ENCODE results near the gene CD34.

The CD34 gene

DNA sequence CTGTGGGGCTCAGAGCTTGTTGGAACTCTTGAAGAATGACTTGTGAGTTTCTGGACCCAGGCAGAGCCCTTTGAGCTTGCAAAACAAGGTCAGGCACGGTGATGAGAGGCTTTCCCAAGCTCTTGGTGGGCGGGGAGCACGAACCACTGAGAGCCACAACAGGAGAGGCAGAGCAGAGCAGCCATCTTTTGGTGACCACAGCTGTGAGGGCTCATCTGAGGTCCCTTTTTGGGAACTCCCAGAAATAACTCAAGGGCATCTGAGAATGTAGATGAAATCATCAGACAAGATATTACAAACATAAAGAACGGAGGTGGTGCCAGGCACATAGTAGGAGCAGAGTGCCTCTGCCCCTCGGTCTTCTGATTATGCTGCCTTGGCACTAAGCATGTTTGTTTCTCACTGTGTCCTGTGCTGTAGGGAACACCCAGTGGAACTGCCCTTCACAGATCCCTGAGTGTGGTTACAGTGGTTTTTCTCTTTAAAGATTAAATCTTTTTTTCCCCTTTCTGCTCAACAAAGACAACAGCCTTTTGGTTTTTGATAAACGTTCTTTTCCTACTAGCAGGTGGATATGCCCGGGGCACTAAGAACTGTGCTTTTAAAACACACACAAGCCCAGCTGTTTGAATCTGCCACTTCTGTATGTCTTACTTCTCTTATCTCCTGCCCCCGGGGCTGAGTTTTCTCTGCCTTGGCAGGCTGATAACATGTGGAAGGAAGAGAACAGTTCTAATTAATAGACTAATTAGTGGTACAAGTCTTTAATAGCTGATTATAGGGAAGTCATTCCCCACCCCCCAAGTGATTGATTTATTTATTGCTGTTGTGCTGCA is 37.7 kb downstream of the CD34 start:
- DNase-seq (ENCODE audit: low read depth), result no peak

DNA sequence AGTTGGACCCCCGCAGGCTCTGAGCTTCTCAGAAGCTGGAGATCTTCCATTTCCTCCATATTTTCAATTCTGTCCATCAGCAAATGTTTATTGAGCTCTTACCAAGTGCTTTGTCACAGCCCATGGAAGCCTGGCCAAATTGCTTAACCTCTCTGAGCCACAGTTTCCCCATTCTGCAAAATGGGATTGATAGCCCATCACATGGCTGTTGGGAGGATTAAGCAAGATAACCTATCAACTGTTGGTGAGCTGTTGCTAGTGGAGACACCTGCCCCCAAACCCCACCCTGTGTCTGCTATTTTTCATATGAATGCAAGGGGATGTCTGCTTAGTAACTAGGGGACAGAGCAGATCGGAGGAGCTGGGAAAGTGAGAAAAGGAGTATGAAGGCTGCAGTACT is 38.3 kb downstream of the CD34 start:
- no peak for DNase-seq (ENCODE audit: low read depth)

DNA sequence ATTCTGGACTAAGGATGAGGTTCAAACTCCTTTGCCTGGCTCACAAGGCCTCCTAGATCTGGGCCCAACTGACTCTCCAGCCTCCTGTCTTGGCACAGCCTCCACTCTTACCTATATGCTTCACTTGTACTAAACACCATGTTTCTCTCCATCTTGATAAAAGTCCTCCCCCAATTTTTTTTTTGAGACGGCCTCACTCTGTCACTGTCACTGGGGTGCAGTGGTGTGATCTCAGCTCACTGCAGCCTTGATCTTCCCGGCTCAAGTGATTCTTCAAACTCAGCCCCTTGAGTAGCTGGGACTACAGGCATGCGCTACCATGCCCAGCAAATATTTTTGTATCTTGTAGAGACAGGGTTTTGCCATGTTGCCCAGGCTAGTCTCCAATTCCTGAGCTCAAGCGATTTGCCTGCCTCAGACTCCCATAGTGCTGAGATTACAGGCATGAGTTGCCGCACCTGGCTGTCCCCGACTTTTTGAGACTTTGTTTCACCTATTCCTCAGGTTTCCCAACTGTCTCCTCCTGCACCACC is 39.7 kb downstream of the CD34 start:
- DNase-seq (ENCODE audit: low read depth), result no peak

DNA sequence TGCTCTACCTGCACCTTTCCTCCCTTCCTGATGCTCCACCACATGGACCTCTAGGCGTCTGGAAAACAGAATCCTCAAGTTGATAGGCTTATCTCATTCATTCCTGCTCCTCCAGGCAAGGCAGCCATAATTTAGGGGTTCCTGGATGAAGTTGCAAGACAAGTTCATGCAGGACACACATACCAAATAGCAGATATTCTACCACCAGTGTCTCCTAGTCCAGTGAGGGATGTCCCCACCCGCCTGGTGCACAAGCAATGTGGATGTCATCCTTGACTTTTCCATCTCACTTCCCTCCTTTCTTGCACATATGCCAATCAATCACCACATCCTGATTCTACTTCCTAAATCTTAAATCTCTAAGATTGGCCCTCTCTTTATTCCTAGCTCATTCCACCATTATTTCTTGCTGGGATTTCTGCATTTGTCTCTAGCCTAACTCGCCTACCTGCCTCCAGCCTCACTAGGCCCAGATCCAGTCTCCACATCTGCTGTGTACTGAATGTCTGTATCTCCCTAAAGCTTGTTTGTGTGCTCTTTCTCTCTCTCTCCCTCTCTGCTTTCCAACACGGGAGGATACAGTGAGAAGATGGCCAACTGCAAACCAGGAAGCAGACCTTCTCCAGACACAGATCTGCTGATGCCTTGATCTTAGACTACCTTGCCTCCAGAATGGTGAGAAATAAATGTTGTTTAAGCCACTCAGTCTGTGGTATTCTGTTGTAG is 40.5 kb downstream of the CD34 start:
- no peak for DNase-seq (ENCODE audit: low read depth)

DNA sequence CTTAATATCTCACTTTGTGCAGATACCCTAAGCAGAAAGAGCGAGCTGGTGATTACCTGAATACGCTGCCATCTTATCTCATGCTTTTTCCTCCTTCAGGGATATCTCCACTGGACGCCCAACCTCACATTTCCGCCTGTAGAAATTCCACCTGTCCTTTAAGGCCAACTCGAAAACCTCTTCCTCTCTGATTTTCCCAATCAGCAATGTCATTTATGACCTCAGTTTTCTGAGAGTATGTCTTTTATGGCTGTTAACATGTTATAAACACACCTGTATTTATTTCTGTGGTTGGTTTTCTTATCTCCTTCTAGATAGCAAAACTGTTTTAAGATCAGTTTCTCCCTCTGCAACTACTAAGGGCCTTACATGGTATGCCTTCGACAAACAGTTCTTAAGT is 41.1 kb downstream of the CD34 start:
- DNase-seq (ENCODE audit: low read depth), result no peak

DNA sequence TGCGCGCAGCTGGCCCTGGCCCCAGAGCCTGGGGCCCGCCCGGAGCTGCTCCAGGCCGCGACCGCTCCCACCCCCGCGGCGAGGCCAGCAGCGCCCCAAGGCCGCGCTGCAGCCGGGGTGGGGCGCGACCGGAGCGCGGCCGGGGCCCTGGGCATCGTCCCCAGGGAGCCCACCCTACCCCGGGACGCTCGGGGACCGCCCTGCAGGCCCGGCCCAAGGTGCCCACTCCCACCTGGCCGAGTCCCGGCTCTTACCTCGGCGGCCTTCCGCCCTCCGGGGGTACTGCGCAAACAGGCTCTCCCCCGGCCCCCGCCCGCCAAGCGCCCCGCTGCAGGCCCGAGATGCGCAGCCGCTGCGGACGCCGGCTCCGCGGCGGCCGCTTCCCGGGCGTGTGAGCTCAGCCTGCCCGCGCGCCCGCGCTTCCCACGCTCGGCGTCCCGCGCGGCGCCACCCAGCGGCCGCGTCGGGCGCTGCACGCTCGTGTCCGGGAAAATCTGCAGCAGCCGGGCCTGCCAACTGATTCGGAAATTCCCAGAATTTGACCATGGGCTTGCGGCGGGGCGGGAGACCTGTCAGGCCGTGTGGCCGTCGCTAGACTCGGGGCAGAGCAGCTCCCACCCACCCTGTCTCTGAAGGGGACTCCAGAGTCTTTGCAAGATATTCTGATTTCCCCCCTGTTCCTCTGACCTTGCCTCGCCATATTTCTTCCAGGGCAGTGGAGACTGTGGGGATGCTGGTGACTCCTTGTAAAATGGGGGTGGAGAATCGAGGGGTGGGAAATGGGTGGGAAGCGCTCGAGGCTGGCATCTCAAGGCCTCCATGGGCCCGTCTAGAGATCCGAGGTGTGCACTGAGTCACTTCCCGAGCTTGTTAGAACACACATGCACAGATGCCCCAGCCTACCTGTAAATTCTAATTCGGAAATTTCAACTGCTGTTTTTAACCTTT is 41.9 kb downstream of the CD34 start:
- DNase-seq (ENCODE audit: low read depth), result peak; percentile 57

DNA sequence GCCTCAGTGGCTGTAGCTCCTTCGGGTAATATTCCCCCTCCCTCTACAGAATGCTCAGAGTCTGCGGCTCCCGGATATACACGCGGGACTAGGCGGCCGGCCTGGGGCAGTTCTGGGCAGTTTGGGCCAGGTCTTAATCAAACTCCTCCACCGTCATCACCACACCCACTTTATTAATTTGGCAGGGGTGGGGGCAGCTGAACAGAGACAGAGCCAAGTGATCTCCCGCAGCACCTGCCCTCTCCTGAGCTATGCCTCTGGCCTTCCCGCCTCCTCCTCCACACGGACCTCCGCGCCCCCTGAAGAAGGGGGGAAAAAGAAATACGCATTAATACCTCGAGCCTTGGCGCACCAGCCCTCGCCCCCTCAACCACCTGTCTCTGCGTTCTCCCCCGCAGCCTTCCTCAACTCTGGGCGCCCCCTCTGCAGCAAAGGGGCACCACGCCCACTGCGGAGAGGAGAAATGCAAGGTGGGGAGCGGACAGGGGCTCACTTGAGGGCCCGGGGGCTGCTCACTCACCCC is 42.6 kb downstream of the CD34 start:
- no peak for DNase-seq (ENCODE audit: low read depth)

DNA sequence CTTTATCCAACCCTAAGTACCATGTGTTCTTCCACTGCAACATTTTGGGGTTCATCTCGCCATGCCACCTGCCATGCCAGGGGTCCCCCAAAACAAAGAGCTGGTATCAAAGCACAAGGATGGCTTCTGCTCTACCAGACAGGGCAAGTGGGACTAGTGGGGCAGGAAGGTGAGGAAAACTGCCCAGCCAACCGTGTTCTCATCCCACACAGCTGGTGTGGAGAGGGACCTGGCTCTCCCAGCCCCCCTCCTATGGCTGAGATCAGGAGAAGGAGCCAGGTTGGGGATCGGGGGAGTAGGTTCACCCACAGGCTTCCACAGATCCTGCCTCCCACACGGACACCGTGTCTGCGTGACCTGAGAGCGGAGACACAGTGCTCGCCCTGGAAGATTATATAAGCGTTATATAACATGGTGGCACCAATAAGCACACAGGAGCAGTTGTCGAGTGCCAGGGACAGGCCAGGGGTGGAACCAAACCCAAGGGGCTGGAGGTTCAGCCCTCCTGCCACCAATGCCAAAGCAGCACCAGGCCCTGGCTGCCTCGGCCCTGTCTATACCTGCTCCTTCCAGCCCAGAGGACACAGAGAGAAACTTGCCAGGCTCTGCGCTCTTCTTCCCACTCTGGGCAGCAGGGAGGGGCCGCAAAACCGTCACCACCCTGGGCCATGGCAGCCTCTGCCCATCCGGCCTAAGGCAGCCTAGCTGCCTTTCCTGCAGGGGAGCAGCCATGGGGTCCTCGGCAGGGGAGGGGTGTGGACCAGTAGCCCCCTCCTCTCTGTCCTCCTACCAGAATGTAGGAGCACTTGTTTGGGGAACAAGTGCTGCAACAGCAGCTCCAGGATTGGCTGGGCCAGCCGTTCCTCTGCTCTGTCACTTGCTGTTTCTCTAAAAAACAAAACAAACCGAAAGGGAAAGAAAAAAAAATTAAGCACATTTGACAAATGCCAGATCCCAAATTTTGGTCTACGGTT is 43.5 kb downstream of the CD34 start:
- no peak for DNase-seq (ENCODE audit: low read depth)

DNA sequence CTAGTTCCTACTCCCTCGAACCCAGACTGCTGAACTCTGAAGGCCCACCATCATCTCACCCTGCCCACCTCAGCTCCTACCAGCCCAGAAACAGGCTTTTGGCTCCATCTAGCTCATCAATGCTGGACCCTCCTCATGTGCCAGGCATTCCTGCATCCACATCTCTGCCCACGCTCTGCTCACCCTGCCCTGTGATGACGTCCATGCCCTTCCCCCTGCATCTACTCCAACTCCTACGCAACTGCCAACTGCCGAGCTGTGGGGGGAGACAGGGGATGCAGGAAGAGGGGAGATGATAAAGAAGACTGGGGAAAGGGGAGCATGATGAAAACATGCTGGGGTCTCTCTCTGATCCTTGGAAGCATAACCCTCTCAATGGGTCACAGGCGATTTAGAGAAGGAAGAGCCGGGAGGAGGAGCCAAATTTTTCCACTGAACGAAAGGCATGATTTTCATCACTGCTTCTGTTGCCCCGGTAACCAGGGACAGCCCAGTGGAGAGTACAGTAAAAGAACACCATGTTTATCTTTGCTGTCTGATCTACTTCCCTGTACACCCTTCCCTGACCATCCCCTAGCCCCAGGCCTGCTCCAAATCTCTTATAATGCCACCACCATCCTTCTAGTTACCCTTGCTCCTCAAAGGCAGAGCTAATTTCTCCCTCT is 44.3 kb downstream of the CD34 start:
- DNase-seq (ENCODE audit: low read depth), result no peak

DNA sequence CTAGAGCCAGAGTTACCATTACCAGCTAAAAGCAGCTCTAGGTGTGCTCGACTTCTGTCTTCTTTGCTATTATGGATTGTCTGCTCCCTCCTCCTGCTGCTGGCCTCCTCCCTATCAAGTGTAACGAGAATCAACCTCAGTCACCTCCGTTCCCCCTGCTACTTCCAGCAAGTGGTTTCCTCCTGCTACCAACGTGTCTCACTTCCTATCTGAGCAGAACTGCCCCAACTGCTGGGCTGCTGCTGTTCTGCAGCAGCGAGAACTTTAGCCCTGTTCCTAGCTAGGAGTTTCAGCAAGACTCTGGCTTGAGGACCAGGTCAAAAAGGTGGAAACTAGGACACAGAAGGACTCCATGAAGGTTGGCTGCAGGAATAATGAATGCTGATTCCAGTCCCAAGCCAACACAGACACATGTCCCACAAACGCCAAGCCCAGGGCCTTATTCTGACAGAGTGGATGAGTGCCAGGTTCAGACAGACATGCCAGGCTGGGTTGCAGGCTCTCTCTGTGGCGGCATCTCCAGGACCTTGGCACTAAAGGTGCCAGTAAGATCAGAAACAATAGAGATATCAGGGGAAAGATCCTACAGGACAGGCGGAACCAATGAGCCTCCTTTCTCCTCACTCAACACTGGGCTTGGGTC is 46.9 kb downstream of the CD34 start:
- no peak for DNase-seq (ENCODE audit: low read depth)

DNA sequence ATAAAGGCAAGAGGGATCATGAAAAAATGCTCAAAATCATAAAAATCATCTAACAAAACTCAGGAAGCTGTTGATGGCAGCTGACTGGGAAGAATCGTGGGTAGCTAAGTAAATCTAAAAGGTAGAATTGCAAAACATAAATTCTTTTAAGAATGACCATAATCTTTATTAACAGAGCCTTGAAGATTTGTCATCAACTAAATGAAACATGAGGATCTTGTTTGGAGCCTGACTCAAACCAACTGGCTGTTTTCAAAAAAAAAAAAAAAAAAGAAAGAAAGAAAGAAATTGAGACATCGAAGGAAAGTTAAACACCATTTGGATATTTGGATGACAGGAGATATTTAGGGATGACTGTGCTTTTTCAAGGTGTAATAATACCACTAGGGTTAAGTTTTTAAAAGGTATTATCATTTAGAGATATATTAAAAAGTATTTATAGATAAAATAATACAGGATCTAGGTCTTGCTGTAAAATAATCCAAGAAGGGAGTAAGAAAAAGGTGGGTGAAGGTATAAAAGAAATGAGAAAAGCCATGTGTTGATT is 48.6 kb downstream of the CD34 start:
- DNase-seq (ENCODE audit: low read depth), result no peak

DNA sequence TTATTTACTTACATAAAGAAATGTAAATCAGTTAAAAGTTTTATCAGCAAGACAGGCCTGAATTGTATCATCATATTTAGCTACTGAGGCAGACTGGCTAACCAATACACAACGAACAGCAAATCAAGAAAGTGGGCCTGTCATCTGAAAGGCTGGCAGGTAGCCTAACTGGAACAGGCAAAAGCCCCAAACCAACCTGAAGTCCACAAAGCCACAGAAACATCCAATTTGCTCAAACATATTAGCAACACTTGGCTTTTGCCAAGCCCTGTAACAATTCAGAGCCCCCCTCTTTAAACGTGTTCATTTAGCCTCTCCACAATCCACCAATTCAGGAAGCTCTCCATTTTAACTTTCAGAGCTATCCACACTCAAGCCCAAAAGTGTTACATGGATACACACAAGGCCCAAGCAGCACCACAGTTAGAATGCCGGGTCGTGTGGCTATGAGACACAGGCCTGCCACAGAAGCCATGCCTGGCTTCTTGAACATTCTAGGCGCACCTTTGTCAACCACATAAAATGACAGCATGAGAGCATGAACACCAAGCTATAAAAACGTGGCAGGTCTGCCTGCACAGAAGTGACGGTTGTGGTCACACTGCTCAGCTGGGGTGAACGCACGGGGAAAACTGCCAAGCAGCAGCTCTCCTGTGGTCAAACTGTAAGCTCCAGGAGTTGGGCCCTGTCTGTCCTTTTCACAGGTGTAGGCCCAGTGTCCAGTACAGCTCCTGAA is 49.3 kb downstream of the CD34 start:
- DNase-seq (ENCODE audit: low read depth), result no peak

DNA sequence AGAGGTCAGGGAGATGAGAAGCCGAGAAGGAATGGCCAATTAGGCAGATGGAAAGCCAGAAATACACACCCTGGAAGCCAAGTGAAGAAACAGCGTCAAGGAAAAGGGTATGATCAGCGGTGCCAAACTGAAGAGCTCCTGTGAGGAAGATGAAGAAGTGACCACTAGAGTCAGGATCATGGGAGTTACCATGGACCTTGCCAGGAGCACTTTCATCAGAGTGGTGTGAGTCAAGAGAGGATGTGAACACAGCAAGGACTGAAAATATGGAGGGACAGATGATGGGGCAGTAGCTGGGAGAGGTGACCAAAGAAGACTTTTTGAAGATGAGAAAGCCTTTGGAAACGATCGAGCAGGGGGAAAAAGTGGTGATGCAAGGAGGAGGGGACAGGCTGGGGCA is 50.4 kb downstream of the CD34 start:
- no peak for DNase-seq (ENCODE audit: low read depth)

DNA sequence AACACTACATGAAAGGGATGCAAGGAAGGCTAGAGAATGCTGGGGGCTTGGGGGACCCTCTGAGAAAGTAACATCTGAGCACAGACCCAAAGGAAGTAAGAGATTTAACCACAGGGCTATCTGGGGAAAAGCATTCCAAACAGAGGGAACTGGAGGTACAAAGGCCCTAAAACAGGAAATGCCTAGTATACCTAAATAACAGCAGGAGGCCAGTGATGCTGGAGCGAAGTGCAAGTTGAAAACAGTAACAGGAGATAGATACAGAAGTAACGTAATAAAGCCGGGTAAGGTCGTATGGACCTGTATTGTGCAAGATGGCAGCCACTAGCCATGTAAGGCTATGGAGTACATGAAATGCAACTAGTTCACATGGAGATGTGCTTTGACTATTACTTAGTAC is 52.1 kb downstream of the CD34 start:
- DNase-seq (ENCODE audit: low read depth), result no peak

DNA sequence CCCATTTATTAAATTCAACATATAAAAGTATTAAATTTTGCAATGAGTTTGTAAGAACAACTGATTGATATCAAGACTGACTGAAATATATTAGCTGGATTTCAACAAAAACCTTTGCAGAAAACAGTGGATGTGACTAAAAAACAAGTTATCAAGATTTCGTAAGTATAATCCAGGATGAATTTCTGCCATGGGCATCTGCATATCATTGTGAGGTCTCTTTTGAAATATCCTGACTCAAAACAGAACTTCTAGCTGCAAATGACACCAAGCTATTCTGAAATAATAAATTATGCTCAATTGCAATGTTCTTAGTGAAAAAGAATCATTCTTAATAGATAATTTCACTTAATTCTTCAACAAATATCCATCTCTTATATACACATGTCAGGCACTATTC is 52.6 kb downstream of the CD34 start:
- no peak for DNase-seq (ENCODE audit: low read depth)

DNA sequence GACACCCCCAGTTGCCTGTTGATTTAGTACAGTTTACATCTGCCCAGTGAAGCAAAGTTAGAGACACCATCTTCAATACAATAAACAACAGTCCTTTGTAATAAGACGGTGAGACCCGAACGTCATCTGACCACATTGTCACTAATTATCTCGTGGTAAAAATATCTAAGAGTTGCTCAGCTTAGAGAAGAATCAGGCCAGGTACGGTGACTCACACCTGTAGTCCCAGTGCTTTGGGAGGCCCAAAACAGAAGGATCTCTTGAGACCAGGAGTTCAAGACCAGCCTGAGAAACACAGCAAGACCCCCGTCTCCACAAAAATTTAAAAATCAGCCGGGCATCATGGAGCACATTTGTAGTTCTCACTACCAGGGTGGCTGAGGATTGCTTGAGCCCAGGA is 53.5 kb downstream of the CD34 start:
- no peak for DNase-seq (ENCODE audit: low read depth)

DNA sequence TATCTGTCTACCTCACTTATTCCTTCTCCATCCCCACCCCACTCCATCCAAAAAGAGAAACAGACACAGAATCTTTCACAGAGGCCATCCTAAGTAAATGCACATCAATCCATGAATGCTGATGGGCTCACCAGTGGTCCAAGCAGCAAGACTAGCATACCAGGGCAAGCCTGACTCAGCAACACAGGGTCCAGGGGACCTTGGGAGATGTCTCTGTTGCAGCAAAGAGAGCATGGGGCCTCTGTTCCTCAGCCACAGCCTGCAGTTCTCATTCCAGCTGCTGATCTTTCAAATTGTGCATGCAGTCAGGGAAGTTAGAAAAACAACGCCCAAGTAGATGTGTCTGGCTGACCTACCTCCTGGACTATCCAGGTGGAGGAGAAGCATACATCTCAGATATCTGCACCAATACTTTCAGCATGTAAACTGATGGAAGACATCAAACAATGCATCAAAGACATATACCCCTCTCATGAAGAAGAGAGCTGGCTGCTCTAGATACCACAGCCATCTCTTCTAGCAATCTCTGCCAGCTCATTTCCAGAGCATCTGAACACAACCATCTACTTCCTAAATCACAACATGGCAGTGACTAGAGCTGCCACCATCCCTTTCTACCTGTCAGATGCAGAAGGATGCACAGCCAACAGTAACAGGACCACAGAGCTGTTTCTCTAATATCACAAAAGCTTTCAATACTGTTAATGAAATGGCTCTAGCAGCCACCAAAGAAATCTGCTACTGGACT is 54.5 kb downstream of the CD34 start:
- DNase-seq (ENCODE audit: low read depth), result no peak

DNA sequence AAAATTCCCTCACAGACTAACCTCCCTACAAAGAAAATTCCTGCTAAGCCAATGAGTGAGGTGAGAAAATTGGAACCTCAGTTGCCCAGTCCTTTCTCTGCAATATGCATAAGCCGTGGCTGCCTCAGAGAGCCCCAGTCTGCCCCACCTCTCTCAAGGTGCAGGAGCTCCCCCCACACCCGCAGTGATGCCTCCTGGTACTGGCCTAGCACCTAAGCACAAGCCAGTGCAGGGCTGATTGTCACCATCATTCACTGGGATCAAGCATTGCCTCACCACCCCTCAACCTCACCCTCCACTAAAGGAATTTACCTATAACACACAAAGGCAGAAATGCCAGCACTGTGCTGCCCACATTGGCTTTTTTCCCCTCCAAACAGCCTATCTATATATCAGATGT is 56.9 kb downstream of the CD34 start:
- DNase-seq (ENCODE audit: low read depth), result no peak
